PC-9 (cell line): ENCODE measurements around the gene WWC2. TPM values are rescaled to one million over a fixed set of nuclear protein-coding genes. Genes with fewer than 3 reads are reported as not detected.

Source experiments
- BruUV-seq: library from RNA; stranded (reverse); fragments of 400-500 nt; replicated peaks from 2 replicates; lab custom pipeline; 2021; lab: Mats Ljungman, UMichigan
- CTCF ChIA-PET: fragments of 300-600 bp; sonication (Branson Sonifier 250); formaldehyde crosslinking; loops from one replicate; lab custom pipeline; 2022; ENCODE audit warnings: antibody characterized with exemption; lab: Charles Lee
- POLR2A ChIA-PET: fragments of 300-600 bp; sonication (Branson Sonifier 250); formaldehyde crosslinking; loops from one replicate; lab custom pipeline; 2022; ENCODE audit warnings: antibody characterized with exemption; ENCODE audit not compliant: unreplicated experiment; lab: Charles Lee
- DNase-seq, 2 experiments: peaks; one replicate each; pipeline versions ENCODE4 v3.0.0 to v3.0.0-alpha.2; 2015 to 2022; ENCODE audit warnings: mixed read lengths in 1 of 2
- H2AFZ ChIP-seq: fragments of 200-600 bp; sonication (generic); 2 replicates; pipeline ENCODE4 v1.8.1; 2017; ENCODE audit warnings: antibody characterized with exemption
- H3F3A ChIP-seq: fragments of 200-600 bp; sonication (generic); 2 replicates; pipeline ENCODE4 v1.8.1; 2017; ENCODE audit warnings: antibody characterized with exemption, mild to moderate bottlenecking, low read depth; ENCODE audit not compliant: insufficient read depth
- H3K27ac ChIP-seq: fragments of 200-600 bp; sonication (generic); 2 replicates; pipeline ENCODE4 v1.6.1; 2016; ENCODE audit warnings: mixed run types
- H3K27me3 ChIP-seq: fragments of 200-600 bp; sonication (generic); 2 replicates; pipeline ENCODE4 v1.6.1; 2016; ENCODE audit warnings: low read depth, mixed run types; ENCODE audit not compliant: insufficient read depth
- H3K36me3 ChIP-seq: fragments of 200-600 bp; sonication (generic); 2 replicates; pipeline ENCODE4 v1.6.1; 2016; ENCODE audit warnings: low read depth, mixed run types
- H3K4me1 ChIP-seq: fragments of 200-600 bp; sonication (generic); replicated peaks from 2 replicates; pipeline ENCODE4 v1.6.1; 2016; ENCODE audit warnings: mixed run types; ENCODE audit not compliant: insufficient read depth
- H3K4me2 ChIP-seq: fragments of 200-600 bp; sonication (generic); 2 replicates; pipeline ENCODE4 v1.6.1; 2017; ENCODE audit warnings: mixed run types
- H3K4me3 ChIP-seq: fragments of 200-600 bp; sonication (generic); 2 replicates; pipeline ENCODE4 v1.6.1; 2016; ENCODE audit warnings: mixed run types
- H3K79me2 ChIP-seq: fragments of 200-600 bp; sonication (generic); 2 replicates; pipeline ENCODE4 v1.6.1; 2017; ENCODE audit warnings: low read depth, mixed run types
- H3K9me2 ChIP-seq: fragments of 200-600 bp; sonication (generic); 2 replicates; pipeline ENCODE4 v1.8.1; 2017; ENCODE audit warnings: mild to moderate bottlenecking; ENCODE audit not compliant: insufficient read depth
- H3K9me3 ChIP-seq: fragments of 200-600 bp; sonication (generic); 2 replicates; pipeline ENCODE4 v1.8.1; 2016; ENCODE audit warnings: low read depth; ENCODE audit not compliant: insufficient read depth
- H4K20me1 ChIP-seq: fragments of 200-600 bp; sonication (generic); 2 replicates; pipeline ENCODE4 v1.8.1; 2017; ENCODE audit not compliant: insufficient read depth
- EZH2 ChIP-seq: fragments of 200-600 bp; sonication (generic); IDR thresholded peaks from 2 replicates; pipeline ENCODE4 v1.8.0; 2017; ENCODE audit warnings: antibody characterized with exemption, low read depth
- intact Hi-C: fragments of 100-400 bp; cut with micrococcal nuclease; formaldehyde crosslinking; loops from one replicate; pipeline ENCODE4 v1.10.0; 2022; ENCODE audit not compliant: unreplicated experiment
- total RNA-seq: library from RNA; stranded (reverse); gene quantifications from 2 replicates; pipeline ENCODE4 v1.2.3, GENCODE V29; 2021
- TF ChIP-seq, protein P1 (sequence below): fragments of 200-600 bp; sonication (generic); conservative IDR thresholded peaks from 2 replicates; pipeline ENCODE4 v1.6.1; 2017; ENCODE audit warnings: mixed run types, antibody characterized with exemption, mild to moderate bottlenecking, moderate library complexity

WWC2 gene
- total RNA-seq, 1 experiment from 2014 or later = 42.3 TPM

DNA sequence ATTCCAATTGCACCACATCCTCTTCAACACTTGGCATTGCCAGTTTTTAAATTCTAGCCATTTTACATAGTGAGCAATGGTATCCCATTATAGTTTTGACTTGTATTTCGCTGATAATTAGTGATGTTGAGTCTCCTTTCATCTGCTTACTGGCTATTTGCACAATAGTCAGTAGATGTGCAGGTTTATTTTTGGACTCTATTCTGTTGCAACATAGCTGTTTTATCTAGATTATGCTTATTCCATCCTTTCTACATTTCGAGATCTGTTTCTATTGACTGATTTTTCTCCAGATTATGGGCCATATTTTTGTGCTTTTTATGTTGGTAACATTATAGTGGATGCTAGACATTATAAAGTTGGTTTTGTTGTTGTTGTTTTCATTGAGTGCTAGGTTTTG lies 106.1 kb downstream of the WWC2 start:
- POLR2A ChIA-PET = no interaction called here
- no TSS peak for BruUV-seq
- CTCF ChIA-PET = no interaction called here
- H4K20me1 ChIP-seq = no peaks in the 10 kb centered on the region
- no peaks in the 10 kb centered on the region for H3K79me2 ChIP-seq
- DNase-seq = no peak
- peaks cover 26% of the 10 kb centered on the region for H3K4me1 ChIP-seq
- H3K4me3 ChIP-seq = no peak overlapping the region
- peaks cover 12% of the 10 kb centered on the region; the same call in 1 of the 2 replicates for H3F3A ChIP-seq
- H3K9me3 ChIP-seq = no peaks in the 10 kb centered on the region
- intact Hi-C loops = no loop called here
- H3K27ac ChIP-seq = no peak overlapping the region
- H2AFZ ChIP-seq = no peak overlapping the region
- no peaks in the 10 kb centered on the region for H3K9me2 ChIP-seq
- no peaks in the 10 kb centered on the region for H3K27me3 ChIP-seq
- no peak overlapping the region for H3K4me2 ChIP-seq
- TF ChIP-seq, protein P1, sequence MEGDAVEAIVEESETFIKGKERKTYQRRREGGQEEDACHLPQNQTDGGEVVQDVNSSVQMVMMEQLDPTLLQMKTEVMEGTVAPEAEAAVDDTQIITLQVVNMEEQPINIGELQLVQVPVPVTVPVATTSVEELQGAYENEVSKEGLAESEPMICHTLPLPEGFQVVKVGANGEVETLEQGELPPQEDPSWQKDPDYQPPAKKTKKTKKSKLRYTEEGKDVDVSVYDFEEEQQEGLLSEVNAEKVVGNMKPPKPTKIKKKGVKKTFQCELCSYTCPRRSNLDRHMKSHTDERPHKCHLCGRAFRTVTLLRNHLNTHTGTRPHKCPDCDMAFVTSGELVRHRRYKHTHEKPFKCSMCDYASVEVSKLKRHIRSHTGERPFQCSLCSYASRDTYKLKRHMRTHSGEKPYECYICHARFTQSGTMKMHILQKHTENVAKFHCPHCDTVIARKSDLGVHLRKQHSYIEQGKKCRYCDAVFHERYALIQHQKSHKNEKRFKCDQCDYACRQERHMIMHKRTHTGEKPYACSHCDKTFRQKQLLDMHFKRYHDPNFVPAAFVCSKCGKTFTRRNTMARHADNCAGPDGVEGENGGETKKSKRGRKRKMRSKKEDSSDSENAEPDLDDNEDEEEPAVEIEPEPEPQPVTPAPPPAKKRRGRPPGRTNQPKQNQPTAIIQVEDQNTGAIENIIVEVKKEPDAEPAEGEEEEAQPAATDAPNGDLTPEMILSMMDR = no peak
- no peak for TF ChIP-seq EZH2
- no peaks in the 10 kb centered on the region for H3K36me3 ChIP-seq

DNA sequence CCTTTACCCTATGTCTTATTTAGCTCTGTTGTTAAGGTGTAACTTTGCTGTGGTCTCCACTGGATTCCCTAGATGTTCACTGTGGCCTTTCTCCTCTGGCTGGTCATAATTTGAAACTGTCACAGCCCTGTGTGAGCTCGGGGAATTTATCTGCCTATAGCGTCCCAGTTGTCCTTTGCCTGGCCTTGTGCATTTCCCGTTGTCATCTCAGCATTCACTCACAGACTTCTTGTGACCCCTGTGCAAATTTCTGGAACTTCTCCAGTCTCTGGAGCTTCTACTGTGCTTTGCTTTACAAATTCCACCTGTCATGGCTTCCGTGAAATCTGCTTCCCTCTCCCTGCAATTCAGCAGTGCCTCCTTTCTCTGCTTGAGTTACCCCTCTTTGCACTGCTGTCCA lies 106.7 kb downstream of the WWC2 start:
- BruUV-seq = no TSS peak
- ChIA-PET CTCF (no interaction called here), POLR2A (no interaction called here)
- H3K4me2 ChIP-seq = no peak overlapping the region
- no peak overlapping the region for H3K27ac ChIP-seq
- H3K79me2 ChIP-seq = no peaks in the 10 kb centered on the region
- intact Hi-C loops = no loop called here
- no peak for TF ChIP-seq EZH2
- TF ChIP-seq, protein P1 = no peak
- H3K9me3 ChIP-seq = no peaks in the 10 kb centered on the region
- H3K4me3 ChIP-seq = no peak overlapping the region
- no peaks in the 10 kb centered on the region for H3K9me2 ChIP-seq
- no peaks in the 10 kb centered on the region for H3K27me3 ChIP-seq
- H3K4me1 ChIP-seq = peaks cover 21% of the 10 kb centered on the region
- H3F3A ChIP-seq = peaks cover 8% of the 10 kb centered on the region; the same call in 1 of the 2 replicates
- no peak overlapping the region for H2AFZ ChIP-seq
- no peak for DNase-seq
- no peaks in the 10 kb centered on the region for H3K36me3 ChIP-seq
- H4K20me1 ChIP-seq = no peaks in the 10 kb centered on the region

DNA sequence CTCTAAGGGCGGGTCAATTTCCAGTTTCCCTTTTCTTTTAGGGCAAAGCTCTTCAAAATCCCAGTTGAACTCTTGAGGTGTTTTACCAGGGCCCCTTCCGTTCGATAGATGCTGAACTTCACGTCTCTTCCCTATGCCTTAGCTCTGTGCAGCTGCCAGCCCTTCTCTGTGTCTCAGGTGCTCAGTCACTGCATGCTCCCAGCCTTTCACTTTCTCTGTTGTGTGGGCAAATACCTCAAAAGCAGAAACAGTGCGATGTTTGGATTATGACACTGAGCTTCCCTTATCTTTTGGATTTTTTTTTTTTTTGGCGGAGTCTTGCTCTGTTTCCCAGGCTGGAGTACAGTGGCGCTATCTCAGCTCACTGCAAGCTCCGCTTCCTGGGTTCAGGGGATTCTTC lies 112.5 kb downstream of the WWC2 start:
- no peaks in the 10 kb centered on the region for H4K20me1 ChIP-seq
- no peak overlapping the region for H3K27ac ChIP-seq
- no TSS peak for BruUV-seq
- no peaks in the 10 kb centered on the region for H3K27me3 ChIP-seq
- POLR2A ChIA-PET = no interaction called here
- TF ChIP-seq EZH2 = no peak
- TF ChIP-seq, protein P1 = no peak
- DNase-seq = no peak
- no peaks in the 10 kb centered on the region for H3K9me3 ChIP-seq
- no peak overlapping the region for H3K4me2 ChIP-seq
- no peaks in the 10 kb centered on the region for H3K9me2 ChIP-seq
- H3K79me2 ChIP-seq = no peaks in the 10 kb centered on the region
- no peak overlapping the region for H3K4me3 ChIP-seq
- H2AFZ ChIP-seq = no peak overlapping the region
- H3K4me1 ChIP-seq = no peaks in the 10 kb centered on the region
- CTCF ChIA-PET = no interaction called here
- H3K36me3 ChIP-seq = no peaks in the 10 kb centered on the region
- intact Hi-C loops = no loop called here
- H3F3A ChIP-seq = no peaks in the 10 kb centered on the region
